SK-N-SH treated with all-trans-retinoic acid at 6 μM for 48 hours (cell line): ENCODE results near the gene DDX28.

Experiments used
- ATAC-seq: fragments of 200-7000 bp; cut with Tn5 transposase; 3 replicates; pipeline ENCODE4 v1.9.1; 2020; ENCODE audit warnings: mild to moderate bottlenecking, moderate library complexity
- ARNTL ChIP-seq: fragments of 450-650 bp; formaldehyde crosslinking; IDR thresholded peaks from 2 replicates; pipeline ENCODE4 v1.5.0; 2020; ENCODE audit warnings: low read depth, mild to moderate bottlenecking, moderate library complexity, borderline replicate concordance
- BACH2 ChIP-seq: fragments of 250-450 bp; sonication (Bioruptor Pico); IDR thresholded peaks from 2 replicates; pipeline ENCODE4 v1.9.0; 2021; ENCODE audit warnings: mild to moderate bottlenecking, borderline replicate concordance
- CSDC2 ChIP-seq: fragments of 250-450 bp; sonication (Bioruptor Pico); IDR thresholded peaks from 2 replicates; pipeline ENCODE4 v1.5.0; 2020; ENCODE audit warnings: mild to moderate bottlenecking, moderate library complexity
- CSRNP3 ChIP-seq: fragments of 250-450 bp; sonication (Bioruptor Pico); IDR thresholded peaks from 2 replicates; pipeline ENCODE4 v1.5.1; 2021; ENCODE audit warnings: mild to moderate bottlenecking, moderate library complexity
- ESRRG ChIP-seq: fragments of 250-450 bp; sonication (Bioruptor Pico); IDR thresholded peaks from 2 replicates; pipeline ENCODE4 v1.6.1; 2021; ENCODE audit warnings: mild to moderate bottlenecking
- GLIS3 ChIP-seq: fragments of 250-450 bp; sonication (Bioruptor Pico); IDR thresholded peaks from 2 replicates; pipeline ENCODE4 v1.5.0; 2020; ENCODE audit warnings: mild to moderate bottlenecking, moderate library complexity
- ISL1 ChIP-seq: fragments of 250-450 bp; sonication (Bioruptor Pico); IDR thresholded peaks from 2 replicates; pipeline ENCODE4 v2.1.2; 2022; ENCODE audit warnings: mild to moderate bottlenecking, moderate library complexity
- OSR1 ChIP-seq: fragments of 250-450 bp; sonication (Bioruptor Pico); IDR thresholded peaks from 2 replicates; pipeline ENCODE4 v1.8.0; 2022; ENCODE audit warnings: moderate library complexity, mild to moderate bottlenecking, inconsistent platforms
- PPARA ChIP-seq: fragments of 250-450 bp; sonication (Bioruptor Pico); IDR thresholded peaks from 2 replicates; pipeline ENCODE4 v1.5.0; 2020; ENCODE audit warnings: mild to moderate bottlenecking, borderline replicate concordance
- RARB ChIP-seq: fragments of 250-450 bp; sonication (Bioruptor Pico); IDR thresholded peaks from 2 replicates; pipeline ENCODE4 v1.8.0; 2021; ENCODE audit warnings: mild to moderate bottlenecking, moderate library complexity
- SNAI2 ChIP-seq: fragments of 250-450 bp; sonication (Bioruptor Pico); IDR thresholded peaks from 2 replicates; pipeline ENCODE4 v1.5.0; 2020; ENCODE audit warnings: mild to moderate bottlenecking, moderate library complexity
- TOX ChIP-seq: fragments of 250-450 bp; sonication (Bioruptor Pico); IDR thresholded peaks from 2 replicates; pipeline ENCODE4 v1.8.0; 2021; ENCODE audit warnings: mild to moderate bottlenecking, moderate library complexity, borderline replicate concordance
- ZFP3 ChIP-seq: fragments of 250-450 bp; sonication (Bioruptor Pico); IDR thresholded peaks from 2 replicates; pipeline ENCODE4 v1.5.0; 2020; ENCODE audit warnings: mild to moderate bottlenecking, moderate library complexity
- ZNF565 ChIP-seq: fragments of 450-650 bp; formaldehyde crosslinking; conservative IDR thresholded peaks from 2 replicates; pipeline ENCODE4 v1.5.0; 2020; ENCODE audit warnings: low read depth, mild to moderate bottlenecking, moderate library complexity
- ZNF70 ChIP-seq: fragments of 450-650 bp; formaldehyde crosslinking; IDR thresholded peaks from 2 replicates; pipeline ENCODE4 v1.5.0; 2020; ENCODE audit warnings: mild to moderate bottlenecking, moderate library complexity
- ZNF8 ChIP-seq: fragments of 450-650 bp; formaldehyde crosslinking; IDR thresholded peaks from 2 replicates; pipeline ENCODE4 v1.5.0; 2020; ENCODE audit warnings: mild to moderate bottlenecking, moderate library complexity
- TF ChIP-seq, protein P1 (sequence below): fragments of 250-450 bp; sonication (Bioruptor Pico); IDR thresholded peaks from 2 replicates; pipeline ENCODE4 v1.5.1; 2020; ENCODE audit warnings: low read depth, mild to moderate bottlenecking, moderate library complexity
- TF ChIP-seq, protein P2 (sequence below): fragments of 250-450 bp; sonication (Bioruptor Pico); IDR thresholded peaks from 2 replicates; pipeline ENCODE4 v1.8.0; 2020; ENCODE audit warnings: mild to moderate bottlenecking, moderate library complexity, borderline replicate concordance
- TF ChIP-seq, protein P3 (sequence below): fragments of 250-450 bp; sonication (Bioruptor Pico); IDR thresholded peaks from 2 replicates; pipeline ENCODE4 v1.5.0; 2020; ENCODE audit warnings: mild to moderate bottlenecking, moderate library complexity
- TF ChIP-seq, protein P4 (sequence below): fragments of 250-450 bp; sonication (Bioruptor Pico); IDR thresholded peaks from 2 replicates; pipeline ENCODE4 v1.8.0; 2021; ENCODE audit warnings: low read depth, mild to moderate bottlenecking, moderate library complexity, borderline replicate concordance

DDX28 gene

GRCh38 chr16:68005211-68005610, 17.8 kb downstream of the DDX28 start:
- no peak for TF ChIP-seq TOX
- no peak for TF ChIP-seq ESRRG (CRISPR knock-in tag)
- TF ChIP-seq, protein P1, sequence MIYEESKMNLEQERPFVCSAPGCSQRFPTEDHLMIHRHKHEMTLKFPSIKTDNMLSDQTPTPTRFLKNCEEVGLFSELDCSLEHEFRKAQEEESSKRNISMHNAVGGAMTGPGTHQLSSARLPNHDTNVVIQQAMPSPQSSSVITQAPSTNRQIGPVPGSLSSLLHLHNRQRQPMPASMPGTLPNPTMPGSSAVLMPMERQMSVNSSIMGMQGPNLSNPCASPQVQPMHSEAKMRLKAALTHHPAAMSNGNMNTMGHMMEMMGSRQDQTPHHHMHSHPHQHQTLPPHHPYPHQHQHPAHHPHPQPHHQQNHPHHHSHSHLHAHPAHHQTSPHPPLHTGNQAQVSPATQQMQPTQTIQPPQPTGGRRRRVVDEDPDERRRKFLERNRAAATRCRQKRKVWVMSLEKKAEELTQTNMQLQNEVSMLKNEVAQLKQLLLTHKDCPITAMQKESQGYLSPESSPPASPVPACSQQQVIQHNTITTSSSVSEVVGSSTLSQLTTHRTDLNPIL = no peak
- TF ChIP-seq CSDC2 (CRISPR knock-in tag) = no peak
- no peak for TF ChIP-seq RARB (CRISPR knock-in tag)
- TF ChIP-seq CSRNP3 (CRISPR knock-in tag) = no peak
- no peak for TF ChIP-seq ZNF70 (CRISPR knock-in tag)
- TF ChIP-seq SNAI2 (CRISPR knock-in tag) = no peak
- TF ChIP-seq PPARA (CRISPR knock-in tag) = no peak
- TF ChIP-seq BACH2 (CRISPR knock-in tag) = no peak
- TF ChIP-seq, protein P2, sequence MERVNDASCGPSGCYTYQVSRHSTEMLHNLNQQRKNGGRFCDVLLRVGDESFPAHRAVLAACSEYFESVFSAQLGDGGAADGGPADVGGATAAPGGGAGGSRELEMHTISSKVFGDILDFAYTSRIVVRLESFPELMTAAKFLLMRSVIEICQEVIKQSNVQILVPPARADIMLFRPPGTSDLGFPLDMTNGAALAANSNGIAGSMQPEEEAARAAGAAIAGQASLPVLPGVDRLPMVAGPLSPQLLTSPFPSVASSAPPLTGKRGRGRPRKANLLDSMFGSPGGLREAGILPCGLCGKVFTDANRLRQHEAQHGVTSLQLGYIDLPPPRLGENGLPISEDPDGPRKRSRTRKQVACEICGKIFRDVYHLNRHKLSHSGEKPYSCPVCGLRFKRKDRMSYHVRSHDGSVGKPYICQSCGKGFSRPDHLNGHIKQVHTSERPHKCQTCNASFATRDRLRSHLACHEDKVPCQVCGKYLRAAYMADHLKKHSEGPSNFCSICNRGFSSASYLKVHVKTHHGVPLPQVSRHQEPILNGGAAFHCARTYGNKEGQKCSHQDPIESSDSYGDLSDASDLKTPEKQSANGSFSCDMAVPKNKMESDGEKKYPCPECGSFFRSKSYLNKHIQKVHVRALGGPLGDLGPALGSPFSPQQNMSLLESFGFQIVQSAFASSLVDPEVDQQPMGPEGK (CRISPR knock-in tag) = no peak
- TF ChIP-seq, protein P3, sequence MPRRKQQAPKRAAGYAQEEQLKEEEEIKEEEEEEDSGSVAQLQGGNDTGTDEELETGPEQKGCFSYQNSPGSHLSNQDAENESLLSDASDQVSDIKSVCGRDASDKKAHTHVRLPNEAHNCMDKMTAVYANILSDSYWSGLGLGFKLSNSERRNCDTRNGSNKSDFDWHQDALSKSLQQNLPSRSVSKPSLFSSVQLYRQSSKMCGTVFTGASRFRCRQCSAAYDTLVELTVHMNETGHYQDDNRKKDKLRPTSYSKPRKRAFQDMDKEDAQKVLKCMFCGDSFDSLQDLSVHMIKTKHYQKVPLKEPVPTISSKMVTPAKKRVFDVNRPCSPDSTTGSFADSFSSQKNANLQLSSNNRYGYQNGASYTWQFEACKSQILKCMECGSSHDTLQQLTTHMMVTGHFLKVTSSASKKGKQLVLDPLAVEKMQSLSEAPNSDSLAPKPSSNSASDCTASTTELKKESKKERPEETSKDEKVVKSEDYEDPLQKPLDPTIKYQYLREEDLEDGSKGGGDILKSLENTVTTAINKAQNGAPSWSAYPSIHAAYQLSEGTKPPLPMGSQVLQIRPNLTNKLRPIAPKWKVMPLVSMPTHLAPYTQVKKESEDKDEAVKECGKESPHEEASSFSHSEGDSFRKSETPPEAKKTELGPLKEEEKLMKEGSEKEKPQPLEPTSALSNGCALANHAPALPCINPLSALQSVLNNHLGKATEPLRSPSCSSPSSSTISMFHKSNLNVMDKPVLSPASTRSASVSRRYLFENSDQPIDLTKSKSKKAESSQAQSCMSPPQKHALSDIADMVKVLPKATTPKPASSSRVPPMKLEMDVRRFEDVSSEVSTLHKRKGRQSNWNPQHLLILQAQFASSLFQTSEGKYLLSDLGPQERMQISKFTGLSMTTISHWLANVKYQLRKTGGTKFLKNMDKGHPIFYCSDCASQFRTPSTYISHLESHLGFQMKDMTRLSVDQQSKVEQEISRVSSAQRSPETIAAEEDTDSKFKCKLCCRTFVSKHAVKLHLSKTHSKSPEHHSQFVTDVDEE (CRISPR knock-in tag) = no peak
- no peak for TF ChIP-seq ARNTL
- no peak for TF ChIP-seq ZNF8 (CRISPR knock-in tag)
- TF ChIP-seq ISL1 (CRISPR knock-in tag) = no peak
- TF ChIP-seq ZFP3 = no peak
- no peak for TF ChIP-seq GLIS3
- no peak for TF ChIP-seq ZNF565 (CRISPR knock-in tag)

DNA sequence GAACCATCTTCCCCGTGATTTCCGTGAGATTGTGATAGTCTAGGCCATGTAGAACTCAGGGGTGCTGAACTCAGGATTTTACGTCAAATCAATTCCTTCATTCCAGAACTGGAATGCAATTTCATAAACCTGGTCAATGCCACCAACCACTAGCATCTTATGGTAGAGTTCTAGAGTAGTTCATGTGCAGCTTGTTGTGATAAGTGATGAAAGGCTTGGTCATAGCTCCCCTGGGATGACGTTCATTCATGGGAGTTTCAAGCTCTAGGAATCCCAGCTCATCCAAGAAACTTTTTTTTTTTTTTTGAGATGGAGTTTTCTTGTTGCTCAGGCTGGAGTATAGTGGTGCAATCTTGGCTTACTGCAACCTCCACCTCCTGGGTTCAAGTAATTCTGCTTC, 20.0 kb downstream of the DDX28 start:
- ATAC-seq = no peak
- TF ChIP-seq ZFP3 = no peak
- TF ChIP-seq, protein P4, sequence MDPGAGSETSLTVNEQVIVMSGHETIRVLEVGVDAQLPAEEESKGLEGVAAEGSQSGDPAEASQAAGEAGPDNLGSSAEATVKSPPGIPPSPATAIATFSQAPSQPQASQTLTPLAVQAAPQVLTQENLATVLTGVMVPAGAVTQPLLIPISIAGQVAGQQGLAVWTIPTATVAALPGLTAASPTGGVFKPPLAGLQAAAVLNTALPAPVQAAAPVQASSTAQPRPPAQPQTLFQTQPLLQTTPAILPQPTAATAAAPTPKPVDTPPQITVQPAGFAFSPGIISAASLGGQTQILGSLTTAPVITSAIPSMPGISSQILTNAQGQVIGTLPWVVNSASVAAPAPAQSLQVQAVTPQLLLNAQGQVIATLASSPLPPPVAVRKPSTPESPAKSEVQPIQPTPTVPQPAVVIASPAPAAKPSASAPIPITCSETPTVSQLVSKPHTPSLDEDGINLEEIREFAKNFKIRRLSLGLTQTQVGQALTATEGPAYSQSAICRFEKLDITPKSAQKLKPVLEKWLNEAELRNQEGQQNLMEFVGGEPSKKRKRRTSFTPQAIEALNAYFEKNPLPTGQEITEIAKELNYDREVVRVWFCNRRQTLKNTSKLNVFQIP (CRISPR knock-in tag) = no peak
- no peak for TF ChIP-seq CSRNP3 (CRISPR knock-in tag)
- TF ChIP-seq BACH2 (CRISPR knock-in tag) = no peak
- TF ChIP-seq ARNTL = no peak
- no peak for TF ChIP-seq PPARA (CRISPR knock-in tag)
- TF ChIP-seq CSDC2 (CRISPR knock-in tag) = no peak
- no peak for TF ChIP-seq TOX

More at GRCh38 chr16:68005211-68005610, 17.8 kb downstream of the DDX28 start:
- ATAC-seq = no peak

DNA sequence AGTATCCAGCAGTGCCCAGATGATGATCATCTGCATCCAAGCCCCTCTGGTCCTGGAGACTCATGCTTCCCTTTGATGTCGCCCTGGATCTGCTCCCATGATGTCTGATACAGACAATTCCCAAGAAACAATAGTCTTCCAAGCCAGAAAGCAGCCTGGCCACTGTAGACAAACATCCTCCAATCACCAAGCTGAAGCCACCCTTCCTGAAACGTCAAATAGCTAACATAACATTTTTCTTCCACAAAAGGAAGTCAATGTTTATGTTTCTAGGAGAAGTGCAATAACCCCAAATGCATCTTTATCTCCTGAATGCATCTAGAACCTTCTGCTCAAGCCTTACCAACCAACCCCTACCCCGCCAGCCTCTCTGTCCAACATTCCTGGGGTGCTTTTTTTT, 22.6 kb downstream of the DDX28 start:
- TF ChIP-seq ZNF8 (CRISPR knock-in tag) (no peak), OSR1 (CRISPR knock-in tag) (no peak), CSDC2 (CRISPR knock-in tag) (no peak)
- TF ChIP-seq, protein P3 (CRISPR knock-in tag) = no peak
- ATAC-seq = no peak
